Measurements from ENCODE around the gene PTBP3.

GRCh38 chr9:112352209-112352608 is 18.8 kb upstream of the PTBP3 start:
- TF ChIP-seq EZH2 (IDR thresholded peaks at IDR 0.05; ENCODE audit: low read length, missing control alignments) (no peak), CTCF (conservative IDR thresholded peaks at IDR 0.05 in 1 of 2, IDR thresholded peaks at IDR 0.05 in 1 of 2; ENCODE audit: low read depth in 1 of 2, low read length in 2 of 2) (no peak)

All from fibroblast of lung (primary cell).